ENCODE results near the gene SAG.

SAG gene

GRCh38 chr2:233288663-233289062, 19.0 kb upstream of the SAG start:
- no peak for DNase-seq (ENCODE audit: low spot score)

- no peak for DNase-seq (ENCODE audit: low spot score)
Observed at GRCh38 chr2:233289648-233290047, 18.0 kb upstream of the SAG start.

GRCh38 chr2:233290051-233290845, 17.4 kb upstream of the SAG start:
- no peak for DNase-seq (ENCODE audit: low spot score)

GRCh38 chr2:233295891-233296290, 11.7 kb upstream of the SAG start:
- DNase-seq (ENCODE audit: low spot score), result no peak

GRCh38 chr2:233297076-233297475, 10.5 kb upstream of the SAG start:
- DNase-seq (ENCODE audit: low spot score), result no peak

GRCh38 chr2:233300401-233300800, 7.2 kb upstream of the SAG start:
- DNase-seq (ENCODE audit: low spot score), result no peak

GRCh38 chr2:233301248-233301647, 6.4 kb upstream of the SAG start:
- no peak for DNase-seq (ENCODE audit: low spot score)

- no peak for DNase-seq (ENCODE audit: low spot score)
Observed at GRCh38 chr2:233301811-233302210, 5.8 kb upstream of the SAG start.

GRCh38 chr2:233303252-233303651, 4.4 kb upstream of the SAG start:
- no peak for DNase-seq (ENCODE audit: low spot score)

- DNase-seq (ENCODE audit: low spot score), result no peak
Observed at GRCh38 chr2:233311241-233311926, 3.8 kb downstream of the SAG start.

- DNase-seq (ENCODE audit: low spot score), result no peak
Observed at GRCh38 chr2:233312874-233313273, 5.3 kb downstream of the SAG start.

- DNase-seq (ENCODE audit: low spot score), result no peak
Observed at GRCh38 chr2:233314180-233314925, 6.7 kb downstream of the SAG start.

- DNase-seq (ENCODE audit: low spot score), result no peak
Observed at GRCh38 chr2:233317196-233317943, 9.8 kb downstream of the SAG start.

GRCh38 chr2:233319256-233319655, 11.6 kb downstream of the SAG start:
- DNase-seq (ENCODE audit: low spot score), result no peak

- no peak for DNase-seq (ENCODE audit: low spot score)
Observed at GRCh38 chr2:233320470-233320869, 12.9 kb downstream of the SAG start.

GRCh38 chr2:233321166-233321565, 13.6 kb downstream of the SAG start:
- DNase-seq (ENCODE audit: low spot score), result no peak

GRCh38 chr2:233323851-233324250, 16.2 kb downstream of the SAG start:
- DNase-seq (ENCODE audit: low spot score), result no peak

GRCh38 chr2:233325256-233325655, 17.6 kb downstream of the SAG start:
- DNase-seq (ENCODE audit: low spot score), result no peak

GRCh38 chr2:233325814-233326213, 18.2 kb downstream of the SAG start:
- no peak for DNase-seq (ENCODE audit: low spot score)

GRCh38 chr2:233326500-233326899, 18.9 kb downstream of the SAG start:
- DNase-seq (ENCODE audit: low spot score), result no peak

GRCh38 chr2:233328922-233329321, 21.3 kb downstream of the SAG start:
- no peak for DNase-seq (ENCODE audit: low spot score)

GRCh38 chr2:233329489-233330135, 22.0 kb downstream of the SAG start:
- no peak for DNase-seq (ENCODE audit: low spot score)
